Loucy (cell line): Measurements from ENCODE around the gene LACTB.
"Not testable (repeated sequence)": the region's sequence is repeated elsewhere in the genome, so short reads cannot be mapped to it uniquely, and the experiment has no call there.

ENCODE experiments used
- H2AFZ ChIP-seq: fragments of 200-600 bp; sonication (generic); 2 replicates; pipeline ENCODE4 v1.6.0; 2016; ENCODE audit warnings: antibody characterized with exemption, mild to moderate bottlenecking, low read length, moderate library complexity
- H3F3A ChIP-seq: fragments of 200-600 bp; 2 replicates; pipeline ENCODE4 v1.6.0; 2016; ENCODE audit warnings: antibody characterized with exemption, low read depth, mild to moderate bottlenecking
- H3K27me3 ChIP-seq: fragments of 200-600 bp; sonication (generic); 2 replicates; pipeline ENCODE4 v1.6.1; 2014; ENCODE audit warnings: low read length, mild to moderate bottlenecking; ENCODE audit not compliant: insufficient read depth, poor library complexity, severe bottlenecking
- H3K36me3 ChIP-seq: fragments of 200-600 bp; sonication (generic); 2 replicates; pipeline ENCODE4 v1.6.1; 2016; ENCODE audit warnings: low read length; ENCODE audit not compliant: insufficient read depth
- H3K4me1 ChIP-seq: fragments of 200-600 bp; sonication (generic); 2 replicates; pipeline ENCODE4 v1.5.1; 2014; ENCODE audit warnings: low read length, mild to moderate bottlenecking; ENCODE audit not compliant: insufficient read depth, poor library complexity, severe bottlenecking
- H3K4me2 ChIP-seq: fragments of 200-600 bp; sonication (generic); 2 replicates; pipeline ENCODE4 v1.6.0; 2014; ENCODE audit warnings: antibody characterized with exemption, low read length, low read depth, mild to moderate bottlenecking; ENCODE audit not compliant: poor library complexity, severe bottlenecking
- H3K4me3 ChIP-seq: fragments of 200-600 bp; sonication (generic); 2 replicates; pipeline ENCODE4 v1.5.1; 2014; ENCODE audit warnings: low read length, mild to moderate bottlenecking, mixed read lengths; ENCODE audit not compliant: poor library complexity, severe bottlenecking
- H3K79me2 ChIP-seq: fragments of 200-600 bp; sonication (generic); 2 replicates; pipeline ENCODE4 v1.6.1; 2014; ENCODE audit warnings: low read length; ENCODE audit not compliant: insufficient read depth
- H3K9ac ChIP-seq: fragments of 200-600 bp; sonication (generic); 2 replicates; pipeline ENCODE4 v1.6.0; 2014; ENCODE audit warnings: mild to moderate bottlenecking, low read depth, low read length, moderate library complexity; ENCODE audit not compliant: poor library complexity, severe bottlenecking
- H3K9me2 ChIP-seq: fragments of 200-600 bp; sonication (generic); replicated peaks from 2 replicates; pipeline ENCODE4 v1.6.1; 2016; ENCODE audit warnings: low read depth, low read length, mixed read lengths
- H3K9me3 ChIP-seq: fragments of 200-600 bp; sonication (generic); 2 replicates; pipeline ENCODE4 v1.6.1; 2014; ENCODE audit warnings: mild to moderate bottlenecking, antibody characterized with exemption, low read length, low read depth; ENCODE audit not compliant: insufficient read depth
- H4K20me1 ChIP-seq: fragments of 200-600 bp; sonication (generic); 2 replicates; pipeline ENCODE4 v1.6.0; 2014; ENCODE audit warnings: antibody characterized with exemption, low read length, mild to moderate bottlenecking; ENCODE audit not compliant: insufficient read depth, poor library complexity, severe bottlenecking
- EZH2phosphoT487 ChIP-seq: fragments of 200-600 bp; IDR thresholded peaks from 2 replicates; pipeline ENCODE4 v1.6.1; 2018; ENCODE audit warnings: antibody characterized with exemption, mild to moderate bottlenecking, moderate library complexity, borderline replicate concordance
- TF ChIP-seq, protein P1 (sequence below): fragments of 200-600 bp; sonication (generic); conservative IDR thresholded peaks from 2 replicates; pipeline ENCODE4 v1.5.1; 2014; ENCODE audit warnings: mild to moderate bottlenecking, antibody characterized with exemption, low read length

Gene LACTB

DNA sequence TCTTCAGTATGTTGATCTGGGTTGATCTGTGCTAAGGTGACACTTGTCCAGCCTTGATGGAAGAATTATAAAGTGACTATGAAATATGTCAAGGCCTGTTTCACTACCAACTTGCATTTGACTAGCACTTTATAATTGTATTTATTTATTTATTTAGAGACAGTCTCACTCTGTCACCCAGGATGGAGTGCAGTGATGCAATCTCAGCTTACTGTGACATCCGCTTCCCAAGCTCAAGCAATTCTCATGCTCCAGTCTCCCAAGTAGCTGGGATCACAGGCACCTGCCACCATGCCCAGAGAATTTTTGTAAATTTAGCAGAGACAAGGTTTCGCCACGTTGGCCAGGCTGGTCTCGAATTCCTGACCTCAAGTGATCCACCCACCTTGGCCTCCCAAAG lies 25.5 kb upstream of the LACTB start:
- Histone ChIP-seq H3K4me1 (peaks cover 13% of the 10 kb centered on the region), H3K79me2 (no peaks in the 10 kb centered on the region)

DNA sequence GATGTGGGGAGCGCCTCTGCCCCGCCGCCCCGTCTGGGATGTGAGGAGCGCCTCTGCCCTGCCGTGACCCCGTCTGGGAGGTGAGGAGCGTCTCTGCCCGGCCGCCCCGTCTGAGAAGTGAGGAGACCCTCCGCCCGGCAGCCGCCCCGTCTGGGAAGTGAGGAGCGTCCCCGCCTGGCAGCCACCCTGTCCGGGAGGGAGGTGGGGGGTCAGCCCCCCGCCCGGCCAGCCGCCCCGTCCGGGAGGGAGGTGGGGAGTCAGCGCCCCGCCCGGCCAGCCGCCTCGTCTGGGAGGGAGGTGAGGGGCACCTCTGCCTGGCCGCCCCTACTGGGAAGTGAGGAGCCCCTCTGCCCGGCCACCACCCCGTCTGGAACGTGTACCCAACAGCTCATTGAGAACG lies 22.8 kb upstream of the LACTB start:
- H3K9ac ChIP-seq, H3K9me3 ChIP-seq, H3K36me3 ChIP-seq, H3F3A ChIP-seq, H3K4me2 ChIP-seq, H3K79me2 ChIP-seq, H4K20me1 ChIP-seq, H3K4me3 ChIP-seq, H2AFZ ChIP-seq, H3K27me3 ChIP-seq, H3K9me2 ChIP-seq: not testable (repeated sequence)
- H3K4me1 ChIP-seq, result peaks cover 13% of the 10 kb centered on the region

More for the DNA sequence above, 25.5 kb upstream of the LACTB start:
- Histone ChIP-seq H3K9me2 (no peaks in the 10 kb centered on the region), H3K4me2 (no peak overlapping the region), H3K4me3 (no peak overlapping the region), H4K20me1 (no peaks in the 10 kb centered on the region), H3F3A (no peaks in the 10 kb centered on the region), H3K9me3 (no peaks in the 10 kb centered on the region), H3K9ac (no peak overlapping the region), H3K36me3 (no peaks in the 10 kb centered on the region), H2AFZ (no peak overlapping the region), H3K27me3 (no peaks in the 10 kb centered on the region)
- TF ChIP-seq, protein P1, sequence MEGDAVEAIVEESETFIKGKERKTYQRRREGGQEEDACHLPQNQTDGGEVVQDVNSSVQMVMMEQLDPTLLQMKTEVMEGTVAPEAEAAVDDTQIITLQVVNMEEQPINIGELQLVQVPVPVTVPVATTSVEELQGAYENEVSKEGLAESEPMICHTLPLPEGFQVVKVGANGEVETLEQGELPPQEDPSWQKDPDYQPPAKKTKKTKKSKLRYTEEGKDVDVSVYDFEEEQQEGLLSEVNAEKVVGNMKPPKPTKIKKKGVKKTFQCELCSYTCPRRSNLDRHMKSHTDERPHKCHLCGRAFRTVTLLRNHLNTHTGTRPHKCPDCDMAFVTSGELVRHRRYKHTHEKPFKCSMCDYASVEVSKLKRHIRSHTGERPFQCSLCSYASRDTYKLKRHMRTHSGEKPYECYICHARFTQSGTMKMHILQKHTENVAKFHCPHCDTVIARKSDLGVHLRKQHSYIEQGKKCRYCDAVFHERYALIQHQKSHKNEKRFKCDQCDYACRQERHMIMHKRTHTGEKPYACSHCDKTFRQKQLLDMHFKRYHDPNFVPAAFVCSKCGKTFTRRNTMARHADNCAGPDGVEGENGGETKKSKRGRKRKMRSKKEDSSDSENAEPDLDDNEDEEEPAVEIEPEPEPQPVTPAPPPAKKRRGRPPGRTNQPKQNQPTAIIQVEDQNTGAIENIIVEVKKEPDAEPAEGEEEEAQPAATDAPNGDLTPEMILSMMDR, result no peak
- TF ChIP-seq EZH2phosphoT487, result no peak

DNA sequence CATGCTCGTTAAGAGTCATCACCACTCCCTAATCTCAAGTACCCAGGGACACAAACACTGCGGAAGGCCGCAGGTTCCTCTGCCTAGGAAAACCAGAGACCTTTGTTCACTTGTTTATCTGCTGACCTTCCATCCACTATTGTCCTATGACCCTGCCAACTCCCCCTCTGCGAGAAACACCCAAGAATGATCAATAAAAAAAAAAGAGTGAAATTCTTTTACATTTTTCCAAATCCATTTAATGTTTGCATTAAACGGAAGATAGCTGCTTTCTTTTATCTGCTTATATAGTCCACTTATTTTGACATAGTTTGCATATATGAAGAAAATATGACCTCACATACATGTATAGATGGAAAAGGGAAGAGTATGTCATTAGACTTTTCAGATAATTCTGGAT lies 22.1 kb upstream of the LACTB start:
- H3K36me3 ChIP-seq, H3K9me2 ChIP-seq, H3K4me2 ChIP-seq, H3K9ac ChIP-seq, H3K4me3 ChIP-seq, H3K27me3 ChIP-seq, H3K79me2 ChIP-seq, H3K9me3 ChIP-seq, H3F3A ChIP-seq, H4K20me1 ChIP-seq, H2AFZ ChIP-seq: not testable (repeated sequence)
- peaks cover 13% of the 10 kb centered on the region for H3K4me1 ChIP-seq

DNA sequence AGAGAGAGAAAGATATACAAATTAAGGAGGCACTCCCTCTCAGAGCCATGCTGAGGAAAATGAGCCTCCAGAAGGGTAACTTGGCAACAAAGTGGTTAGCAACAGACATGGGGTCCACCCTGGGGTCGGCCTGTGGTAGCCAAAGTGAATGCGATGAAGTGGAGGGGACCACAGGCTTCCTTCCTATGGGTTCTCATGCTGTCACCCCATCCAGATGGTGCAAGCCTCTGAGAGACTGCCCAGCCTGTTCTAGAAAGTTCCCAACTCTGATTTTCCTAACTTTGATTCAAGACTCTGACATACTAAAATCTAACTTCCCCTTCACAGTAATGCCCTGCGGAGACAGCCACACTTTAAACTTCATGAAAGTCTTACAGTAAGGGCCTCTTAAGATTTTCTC lies 18.2 kb upstream of the LACTB start:
- no peak overlapping the region for H3K4me3 ChIP-seq
- H4K20me1 ChIP-seq, result no peaks in the 10 kb centered on the region
- H3K4me2 ChIP-seq, result no peak overlapping the region
- no peak overlapping the region for H3K9ac ChIP-seq
- H3K9me3 ChIP-seq, result no peaks in the 10 kb centered on the region; the same call in 1 of the 2 replicates
- H3F3A ChIP-seq, result no peaks in the 10 kb centered on the region
- H3K9me2 ChIP-seq, result no peaks in the 10 kb centered on the region
- no peaks in the 10 kb centered on the region for H3K4me1 ChIP-seq
- no peak for TF ChIP-seq EZH2phosphoT487
- TF ChIP-seq, protein P1, result no peak
- H3K27me3 ChIP-seq, result no peaks in the 10 kb centered on the region
- no peak overlapping the region for H2AFZ ChIP-seq
- H3K36me3 ChIP-seq, result no peaks in the 10 kb centered on the region
- no peaks in the 10 kb centered on the region for H3K79me2 ChIP-seq
